ENCODE measurements around the gene C1orf21. TPM values are rescaled to one million over a fixed set of nuclear protein-coding genes. Genes with fewer than 3 reads are reported as not detected.

Gene C1orf21
- total and polyA plus RNA-seq, 7 experiments from 2014 or later, result 0.46 to 8.5 (median 1.7) TPM; not detected in 2

- peaks cover 0 to 7% (median 0%) of the 10 kb centered on the region in 7 donors for H3K4me1 Mint-ChIP-seq
- ATAC-seq (no peak), DNase-seq (no peak)
- CTCF ChIA-PET, result no interaction called here
- Histone ChIP-seq H3K27ac (ENCODE audit: low read depth, low read length) (no peak overlapping the region), H3K4me1 (ENCODE audit: control insufficient read depth in 2 of 2, insufficient read depth in 2 of 2, low read length in 2 of 2) (no peaks in the 10 kb centered on the region), H3K9me3 (ENCODE audit: control insufficient read depth in 2 of 3, low read length in 3 of 3) (no peaks in the 10 kb centered on the region), H3K36me3 (ENCODE audit: control insufficient read depth in 2 of 3, insufficient read depth in 3 of 3, low read length in 3 of 3) (no peaks in the 10 kb centered on the region), H3K27me3 (ENCODE audit: control insufficient read depth in 2 of 2, insufficient read depth in 2 of 2, low read length in 2 of 2) (no peaks in the 10 kb centered on the region), H3K4me3 (ENCODE audit: low read length) (no peak overlapping the region)
- POLR2A ChIA-PET, result no interaction called here
- H3K9me3 Mint-ChIP-seq, result no peaks in the 10 kb centered on the region
- H3K36me3 Mint-ChIP-seq, result no peaks in the 10 kb centered on the region
- peaks cover 0 to 7% (median 4%) of the 10 kb centered on the region in 5 donors for H3K27me3 Mint-ChIP-seq
- H3K27ac Mint-ChIP-seq, result no peak overlapping the region
- intact Hi-C loops (cut with micrococcal nuclease), result no loop called here
- no peak overlapping the region for H3K4me3 Mint-ChIP-seq
Observed at GRCh38 chr1:184417916-184418315, 31.1 kb downstream of the C1orf21 start.

- ChIA-PET POLR2A (no interaction called here), CTCF (no interaction called here)
- Mint-ChIP-seq H3K4me1 (peaks cover 0 to 7% (median 0%) of the 10 kb centered on the region in 7 donors), H3K27me3 (peaks cover 0 to 9% (median 4%) of the 10 kb centered on the region in 5 donors), H3K27ac (no peak overlapping the region), H3K9me3 (no peaks in the 10 kb centered on the region), H3K36me3 (no peaks in the 10 kb centered on the region), H3K4me3 (no peak overlapping the region)
- Histone ChIP-seq H3K27ac (ENCODE audit: low read depth, low read length) (no peak overlapping the region), H3K36me3 (ENCODE audit: control insufficient read depth in 2 of 3, insufficient read depth in 3 of 3, low read length in 3 of 3) (no peaks in the 10 kb centered on the region), H3K27me3 (ENCODE audit: control insufficient read depth in 2 of 2, insufficient read depth in 2 of 2, low read length in 2 of 2) (no peaks in the 10 kb centered on the region), H3K4me3 (ENCODE audit: low read length) (no peak overlapping the region), H3K9me3 (ENCODE audit: control insufficient read depth in 2 of 3, low read length in 3 of 3) (no peaks in the 10 kb centered on the region), H3K4me1 (ENCODE audit: control insufficient read depth in 2 of 2, insufficient read depth in 2 of 2, low read length in 2 of 2) (no peaks in the 10 kb centered on the region)
- ATAC-seq, result peak; percentile 51
- DNase-seq, result no peak
- intact Hi-C loops (cut with micrococcal nuclease), result no loop called here
Observed at GRCh38 chr1:184418652-184419349, 32.0 kb downstream of the C1orf21 start.

- no peaks in the 10 kb centered on the region for H3K9me3 ChIP-seq (ENCODE audit: control insufficient read depth in 2 of 3, low read length in 3 of 3)
- Mint-ChIP-seq H3K27me3 (peaks cover 0 to 14% (median 4%) of the 10 kb centered on the region in 5 donors), H3K9me3 (no peaks in the 10 kb centered on the region), H3K36me3 (no peaks in the 10 kb centered on the region), H3K4me1 (peaks cover 0 to 7% (median 0%) of the 10 kb centered on the region in 7 donors), H3K27ac (no peak overlapping the region), H3K4me3 (no peak overlapping the region)
- no peaks in the 10 kb centered on the region for H3K27me3 ChIP-seq (ENCODE audit: control insufficient read depth in 2 of 2, insufficient read depth in 2 of 2, low read length in 2 of 2)
- DNase-seq, result no peak
- H3K4me1 ChIP-seq (ENCODE audit: control insufficient read depth in 2 of 2, insufficient read depth in 2 of 2, low read length in 2 of 2), result no peaks in the 10 kb centered on the region
- no peak for ATAC-seq
- CTCF ChIA-PET, result no interaction called here
- POLR2A ChIA-PET, result no interaction called here
- H3K27ac ChIP-seq (ENCODE audit: low read depth, low read length), result no peak overlapping the region
- intact Hi-C loops (cut with micrococcal nuclease), result no loop called here
- no peaks in the 10 kb centered on the region for H3K36me3 ChIP-seq (ENCODE audit: control insufficient read depth in 2 of 3, insufficient read depth in 3 of 3, low read length in 3 of 3)
- no peak overlapping the region for H3K4me3 ChIP-seq (ENCODE audit: low read length)
Observed at GRCh38 chr1:184419350-184420161, 32.7 kb downstream of the C1orf21 start.

GRCh38 chr1:184422490-184423233, 35.8 kb downstream of the C1orf21 start:
- intact Hi-C loops (cut with micrococcal nuclease), result no loop called here
- H3K4me1 ChIP-seq (ENCODE audit: control insufficient read depth in 2 of 2, insufficient read depth in 2 of 2, low read length in 2 of 2), result no peaks in the 10 kb centered on the region

GRCh38 chr1:184423649-184424048, 36.8 kb downstream of the C1orf21 start:
- H3K9me3 Mint-ChIP-seq, result peaks cover 0 to 4% (median 0%) of the 10 kb centered on the region in 11 donors
- intact Hi-C loops (cut with micrococcal nuclease), result no loop called here
- Histone ChIP-seq H3K27ac (ENCODE audit: low read depth, low read length) (no peak overlapping the region), H3K27me3 (ENCODE audit: control insufficient read depth in 2 of 2, insufficient read depth in 2 of 2, low read length in 2 of 2) (no peaks in the 10 kb centered on the region), H3K4me3 (ENCODE audit: low read length) (no peak overlapping the region), H3K9me3 (ENCODE audit: control insufficient read depth in 2 of 3, low read length in 3 of 3) (no peaks in the 10 kb centered on the region), H3K36me3 (ENCODE audit: control insufficient read depth in 2 of 3, insufficient read depth in 3 of 3, low read length in 3 of 3) (no peaks in the 10 kb centered on the region), H3K4me1 (ENCODE audit: control insufficient read depth in 2 of 2, insufficient read depth in 2 of 2, low read length in 2 of 2) (no peaks in the 10 kb centered on the region)
- H3K27me3 Mint-ChIP-seq, result peaks cover 0 to 31% (median 13%) of the 10 kb centered on the region in 5 donors
- H3K27ac Mint-ChIP-seq, result no peak overlapping the region
- H3K4me3 Mint-ChIP-seq, result no peak overlapping the region
- ATAC-seq (no peak), DNase-seq (no peak)
- no peaks in the 10 kb centered on the region for H3K36me3 Mint-ChIP-seq
- POLR2A ChIA-PET, result no interaction called here
- CTCF ChIA-PET, result no interaction called here
- H3K4me1 Mint-ChIP-seq, result peaks cover 0 to 7% (median 0%) of the 10 kb centered on the region in 7 donors

More at GRCh38 chr1:184422490-184423233, 35.8 kb downstream of the C1orf21 start:
- ChIA-PET CTCF (no interaction called here), POLR2A (no interaction called here)
- Histone ChIP-seq H3K36me3 (ENCODE audit: control insufficient read depth in 2 of 3, insufficient read depth in 3 of 3, low read length in 3 of 3) (no peaks in the 10 kb centered on the region), H3K27ac (ENCODE audit: low read depth, low read length) (no peak overlapping the region), H3K9me3 (ENCODE audit: control insufficient read depth in 2 of 3, low read length in 3 of 3) (no peaks in the 10 kb centered on the region), H3K4me3 (ENCODE audit: low read length) (no peak overlapping the region), H3K27me3 (ENCODE audit: control insufficient read depth in 2 of 2, insufficient read depth in 2 of 2, low read length in 2 of 2) (no peaks in the 10 kb centered on the region)
- peaks cover 0 to 26% (median 12%) of the 10 kb centered on the region in 5 donors for H3K27me3 Mint-ChIP-seq
- H3K9me3 Mint-ChIP-seq, result peaks cover 0 to 4% (median 0%) of the 10 kb centered on the region in 11 donors
- peaks cover 0 to 7% (median 0%) of the 10 kb centered on the region in 7 donors for H3K4me1 Mint-ChIP-seq
- no peak overlapping the region for H3K27ac Mint-ChIP-seq
- ATAC-seq (no peak), DNase-seq (no peak)
- no peak overlapping the region for H3K4me3 Mint-ChIP-seq
- H3K36me3 Mint-ChIP-seq, result no peaks in the 10 kb centered on the region

GRCh38 chr1:184424157-184424556, 37.3 kb downstream of the C1orf21 start:
- DNase-seq (no peak), ATAC-seq (no peak)
- Mint-ChIP-seq H3K27ac (no peak overlapping the region), H3K4me3 (no peak overlapping the region), H3K36me3 (no peaks in the 10 kb centered on the region), H3K27me3 (peaks cover 0 to 31% (median 13%) of the 10 kb centered on the region in 5 donors), H3K4me1 (peaks cover 0 to 3% (median 0%) of the 10 kb centered on the region in 7 donors), H3K9me3 (peaks cover 0 to 4% (median 0%) of the 10 kb centered on the region in 11 donors)
- H3K4me3 ChIP-seq (ENCODE audit: low read length), result no peak overlapping the region
- intact Hi-C loops (cut with micrococcal nuclease), result no loop called here
- ChIA-PET POLR2A (no interaction called here), CTCF (no interaction called here)
- H3K27ac ChIP-seq (ENCODE audit: low read depth, low read length), result no peak overlapping the region
- H3K4me1 ChIP-seq (ENCODE audit: control insufficient read depth in 2 of 2, insufficient read depth in 2 of 2, low read length in 2 of 2), result no peaks in the 10 kb centered on the region
- no peaks in the 10 kb centered on the region for H3K9me3 ChIP-seq (ENCODE audit: control insufficient read depth in 2 of 3, low read length in 3 of 3)
- no peaks in the 10 kb centered on the region for H3K27me3 ChIP-seq (ENCODE audit: control insufficient read depth in 2 of 2, insufficient read depth in 2 of 2, low read length in 2 of 2)
- H3K36me3 ChIP-seq (ENCODE audit: control insufficient read depth in 2 of 3, insufficient read depth in 3 of 3, low read length in 3 of 3), result no peaks in the 10 kb centered on the region
